GM18907 (cell line): ENCODE measurements around the gene LRRC36.

Experiments used
- ATAC-seq: cut with Tn5 transposase; IDR thresholded peaks from one replicate; pipeline ENCODE4 v1.9.1; 2021; ENCODE audit warnings: mild to moderate bottlenecking, moderate library complexity; ENCODE audit not compliant: unreplicated experiment

LRRC36 gene

DNA sequence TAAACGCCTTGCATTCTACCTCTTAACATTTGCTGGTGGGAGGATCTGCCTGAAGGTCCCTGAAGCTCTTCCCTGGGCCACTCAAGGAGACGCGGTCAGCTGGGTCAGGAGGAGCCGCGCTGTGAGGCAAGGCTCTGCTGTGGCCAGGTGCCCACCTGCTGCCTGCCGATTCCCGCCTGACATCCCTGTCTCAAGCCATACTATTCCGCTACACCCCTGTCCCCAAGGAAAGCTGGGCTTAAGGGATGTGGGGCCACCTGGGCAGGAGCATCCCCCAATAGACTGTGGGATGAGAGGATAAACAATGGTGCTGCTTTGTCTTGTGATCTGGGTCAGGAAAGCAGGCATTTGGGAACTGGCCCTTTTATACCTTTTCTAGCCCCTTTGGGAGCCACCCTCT, 61.6 kb downstream of the LRRC36 start:
- ATAC-seq, result no peak

DNA sequence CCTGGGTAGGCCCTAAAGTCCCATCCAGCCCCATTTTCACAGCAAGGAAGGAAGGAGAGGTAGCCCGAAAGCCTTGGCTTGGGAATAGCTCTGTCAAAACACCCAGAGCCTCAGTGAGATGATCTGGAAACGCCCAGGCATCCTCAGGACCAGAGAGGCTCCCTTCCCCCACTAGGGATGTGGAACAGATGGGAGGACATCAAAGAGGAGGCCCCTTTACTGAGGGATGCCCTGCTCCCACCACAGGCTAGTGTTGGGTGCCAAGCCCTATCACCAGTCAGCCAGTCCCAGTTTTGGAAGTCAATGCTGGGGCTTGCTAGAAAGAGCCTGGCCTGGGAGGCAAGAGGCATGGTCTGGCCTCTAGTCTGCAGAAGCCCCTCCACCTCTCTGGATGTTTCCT, 62.0 kb downstream of the LRRC36 start:
- ATAC-seq, result no peak

- ATAC-seq, result no peak
Observed at GRCh38 chr16:67389911-67390815, 63.5 kb downstream of the LRRC36 start.

- ATAC-seq, result no peak
Observed at GRCh38 chr16:67390816-67391423, 64.3 kb downstream of the LRRC36 start.

- no peak for ATAC-seq
Observed at GRCh38 chr16:67391424-67392300, 65.0 kb downstream of the LRRC36 start.

DNA sequence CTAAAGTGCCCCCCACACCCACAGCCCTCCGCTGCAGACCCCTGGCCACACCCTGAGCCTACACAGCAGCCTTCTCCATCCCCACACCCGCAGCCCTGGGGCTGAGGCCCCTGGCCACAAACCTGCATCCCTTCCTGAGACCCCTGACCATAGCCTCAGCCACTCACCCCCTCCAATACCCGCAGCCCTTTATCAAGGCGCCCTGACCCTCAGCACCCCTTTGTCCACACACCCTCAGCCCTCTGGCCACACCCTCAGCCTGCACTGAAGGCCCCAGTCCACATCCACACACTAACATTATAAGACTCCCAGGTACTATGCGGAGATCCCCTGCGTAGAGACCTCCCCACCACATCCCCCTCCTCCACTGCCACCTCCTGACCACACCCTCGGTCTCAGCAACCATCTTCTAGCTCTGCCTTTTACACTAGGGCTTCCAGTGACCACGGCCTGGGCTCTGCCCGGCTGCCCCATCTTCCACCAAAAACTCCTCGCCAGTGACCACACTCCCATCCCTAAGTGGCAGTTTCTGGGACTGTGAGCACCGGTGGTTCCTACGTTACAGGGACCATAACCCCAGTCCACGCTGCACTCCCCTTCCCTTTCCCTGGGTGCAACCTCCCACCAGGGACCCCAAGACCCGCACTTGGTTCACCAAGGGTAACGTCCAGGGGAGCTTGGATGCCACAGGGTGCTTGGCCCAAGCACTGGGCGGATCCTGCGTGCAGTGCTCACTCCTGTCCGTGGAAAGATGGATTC, 65.9 kb downstream of the LRRC36 start:
- no peak for ATAC-seq

GRCh38 chr16:67393111-67393787, 66.6 kb downstream of the LRRC36 start, which contains the start of gene TPPP3:
Gene TPPP3 (minus strand): TSS chr16:67393498. CDS start chr16:67391111, 2,387 bp downstream.
- no peak for ATAC-seq

DNA sequence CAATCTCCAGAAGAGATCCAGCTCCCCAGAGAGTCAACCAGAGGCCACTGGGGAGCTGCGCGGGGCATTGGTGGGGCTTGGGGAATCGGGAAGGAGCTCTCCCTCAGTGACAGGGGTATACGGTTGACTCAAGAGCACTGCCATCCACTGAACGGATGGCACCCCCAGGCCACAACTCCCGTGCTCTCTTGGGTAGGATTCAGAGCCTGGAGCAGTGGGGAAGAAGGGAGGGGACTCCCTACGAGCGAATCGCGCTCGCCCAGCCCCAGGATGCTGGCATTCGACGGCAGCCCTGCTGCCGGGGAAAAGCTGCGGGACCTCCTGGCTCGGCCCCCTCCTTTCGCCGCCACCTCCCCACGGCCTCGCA, 67.2 kb downstream of the LRRC36 start:
- ATAC-seq, result no peak

- ATAC-seq, result no peak
Observed at GRCh38 chr16:67394155-67395104, 67.8 kb downstream of the LRRC36 start.

GRCh38 chr16:67395105-67395457, 68.5 kb downstream of the LRRC36 start:
- ATAC-seq, result no peak

- no peak for ATAC-seq
Observed at GRCh38 chr16:67395458-67396158, 69.0 kb downstream of the LRRC36 start.

DNA sequence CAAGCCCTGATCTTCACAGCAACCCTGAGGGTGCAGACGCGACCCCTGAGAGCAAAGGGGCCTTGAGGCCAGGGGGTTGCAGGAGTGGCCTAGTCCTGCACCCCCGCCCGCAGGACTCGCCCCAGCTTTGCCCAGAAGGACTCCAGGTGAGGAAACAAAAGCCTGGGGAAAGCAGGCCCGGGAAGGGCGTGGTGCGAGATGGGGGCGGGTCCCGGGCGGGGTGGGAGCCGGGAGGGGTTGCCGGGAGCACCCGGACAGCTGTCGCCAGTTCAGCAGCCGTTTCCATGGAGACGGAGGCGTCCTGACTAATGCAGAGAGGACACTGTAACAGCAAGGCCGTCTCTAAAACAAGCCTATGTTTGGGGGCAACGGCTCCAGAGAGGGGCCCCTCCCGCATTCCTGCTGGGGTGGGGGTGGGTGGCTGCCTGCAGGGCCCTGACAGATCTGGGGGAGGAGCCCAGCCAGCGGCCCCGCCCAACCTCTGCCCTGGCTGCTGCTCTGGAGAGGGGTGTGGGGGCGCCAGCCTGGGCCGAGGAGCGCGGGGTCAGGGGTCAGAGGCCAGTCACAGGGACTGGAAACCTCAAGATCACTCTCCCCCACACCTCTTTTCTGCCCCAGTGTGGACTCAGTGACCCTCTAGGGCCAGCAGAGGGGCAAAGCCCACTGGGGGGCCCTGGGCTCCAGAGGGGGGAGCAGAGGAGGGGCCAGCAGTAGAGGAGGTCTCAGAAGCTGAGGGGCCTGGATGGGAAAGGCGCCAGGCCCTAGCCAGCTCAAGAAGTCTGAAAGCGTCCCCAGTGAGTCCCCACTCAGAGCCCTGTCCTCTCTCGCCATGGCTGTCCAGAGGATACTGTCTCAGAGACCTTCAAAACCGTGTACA, 69.8 kb downstream of the LRRC36 start:
- ATAC-seq, result no peak

DNA sequence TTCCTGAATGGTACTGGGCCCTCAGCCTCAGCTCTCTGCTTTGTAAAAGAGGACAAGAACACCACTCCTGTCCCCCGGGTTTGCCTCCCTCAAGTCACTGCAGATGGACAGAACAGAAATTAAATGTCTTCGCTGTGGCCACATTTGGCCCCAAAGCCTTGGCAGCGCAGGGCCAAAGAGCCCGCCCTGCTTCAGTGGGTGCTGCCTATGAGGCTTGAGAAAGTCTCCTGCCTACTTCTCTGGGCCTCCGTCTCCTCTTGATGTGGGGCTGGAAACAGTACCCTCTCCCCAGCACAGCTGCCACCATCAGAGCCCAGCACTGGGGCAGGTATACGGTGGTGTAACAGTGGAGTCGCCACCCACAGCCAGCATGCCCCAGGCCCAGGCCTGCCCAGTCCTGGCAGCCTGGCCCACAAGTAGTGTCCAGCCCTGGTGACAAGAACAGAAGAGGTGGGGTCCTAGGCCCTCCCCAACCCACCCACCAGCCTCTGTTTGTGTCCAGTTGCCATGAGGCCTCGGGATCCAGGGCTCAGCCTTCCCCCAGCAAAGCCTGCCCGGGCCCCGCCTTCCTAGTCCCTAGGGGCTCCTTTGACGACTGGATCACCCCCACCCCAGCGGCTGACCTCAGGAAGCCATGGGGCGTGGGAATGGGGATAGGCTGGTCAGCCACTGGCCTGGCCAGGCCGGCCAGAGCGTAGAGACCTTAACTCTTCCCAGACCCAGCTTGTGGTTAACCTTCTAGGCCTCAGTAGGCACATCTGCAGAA, 70.6 kb downstream of the LRRC36 start:
- no peak for ATAC-seq

DNA sequence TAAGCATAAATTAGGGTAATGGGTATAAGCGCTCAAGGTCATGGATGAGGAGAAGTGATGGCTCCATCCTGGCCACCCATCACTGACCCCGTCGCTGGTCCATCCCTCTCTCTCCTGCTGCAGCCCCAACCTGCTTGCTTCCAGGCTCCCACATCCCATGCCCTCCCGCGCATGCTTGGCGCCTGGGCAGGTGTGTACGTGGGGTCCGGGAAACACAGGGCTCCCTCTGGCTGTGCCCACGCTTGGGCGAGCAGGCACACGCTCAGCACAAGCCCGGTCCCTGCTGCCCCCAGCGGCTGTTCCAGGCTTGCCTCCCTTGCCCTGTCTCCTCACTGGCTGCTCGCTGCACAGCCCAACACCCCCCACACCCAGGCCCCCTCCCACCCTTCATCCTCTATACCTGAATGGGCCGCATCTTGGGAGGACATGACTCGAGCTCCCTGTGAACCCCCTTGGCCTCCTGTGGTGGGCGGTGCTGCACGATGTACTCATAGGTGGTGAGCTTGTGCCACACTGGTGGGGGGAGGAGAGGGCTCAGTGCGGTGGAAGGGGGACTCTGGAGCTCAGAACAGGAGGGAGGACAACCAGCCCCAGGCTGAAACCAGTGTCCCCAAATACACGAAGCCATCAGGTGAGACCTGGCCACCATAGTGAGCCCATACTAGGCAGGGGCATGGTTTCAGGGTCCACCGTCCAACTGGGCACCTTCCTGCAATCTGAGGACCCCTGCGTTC, 71.4 kb downstream of the LRRC36 start:
- ATAC-seq, result no peak

DNA sequence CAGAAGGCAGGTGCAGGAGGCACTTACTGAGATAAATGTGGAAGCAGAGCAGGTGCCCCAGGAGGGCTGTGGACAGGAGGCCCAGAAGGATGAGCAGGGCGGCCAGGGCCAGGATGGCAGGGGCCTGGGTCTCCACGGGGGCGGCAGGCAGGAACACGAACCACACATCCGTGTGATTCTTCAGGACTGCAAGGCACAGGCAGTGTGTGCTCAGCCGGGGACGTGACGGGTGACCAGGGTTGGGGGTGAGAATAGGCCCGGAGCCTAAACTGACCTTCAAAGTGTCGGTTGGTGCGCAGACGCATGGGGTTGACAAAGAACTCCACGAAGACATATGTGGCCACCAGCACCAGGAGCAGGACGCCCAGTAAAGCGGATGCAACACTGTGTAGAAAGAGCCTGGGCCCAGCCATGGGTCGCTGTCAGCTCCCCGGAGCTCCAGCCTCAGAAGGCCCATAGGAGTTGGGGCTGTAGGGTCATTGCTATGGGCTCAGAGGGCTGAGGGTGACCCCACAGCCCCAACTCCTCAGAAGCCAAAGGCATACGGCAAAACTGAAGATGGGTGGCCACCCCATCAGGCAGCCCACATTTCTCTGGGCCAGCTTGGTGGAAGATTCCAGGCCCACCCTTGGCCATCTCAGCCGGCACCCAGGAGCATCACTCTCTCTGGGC, 72.1 kb downstream of the LRRC36 start:
- no peak for ATAC-seq
